Thyroid gland (tissue), 4 donors: ENCODE measurements around the gene PIK3R4.

ENCODE experiments used
- CTCF ChIP-seq, 6 experiments: fragments of 200-600 bp in 3 of 6; fragments of 450-650 bp in 3 of 6; sonication (generic) in 3 of 6; IDR thresholded peaks; one replicate each; pipeline ENCODE4 v1.5.1; 2016 to 2019; ENCODE audit warnings: antibody characterized with exemption in 6 of 6, mild to moderate bottlenecking in 2 of 6, inconsistent platforms in 1 of 6, moderate library complexity in 1 of 6
- POLR2A ChIP-seq, 2 donors: fragments of 450-650 bp; IDR thresholded peaks; one replicate each; pipeline ENCODE4 v1.6.1; 2017; ENCODE audit warnings: antibody characterized with exemption in 2 of 2, mild to moderate bottlenecking in 2 of 2, moderate library complexity in 1 of 2

GRCh38 chr3:130644628-130645253, 101.9 kb downstream of the PIK3R4 start:
- TF ChIP-seq CTCF (IDR thresholded peaks at IDR 0.05) (no peak), POLR2A (IDR thresholded peaks at IDR 0.05) (no peak)
